NOMO-1 treated with DMSO at 0.1 percent for 48 hours (cell line): Measurements from ENCODE around the gene TRIM44.
A peak's percentile ranks its signal among the peaks of the same experiment; 100 is the strongest.

Experiments used
- DNase-seq: peaks from one replicate; lab custom pipeline; 2025; ENCODE audit not compliant: unreplicated experiment; lab: John Stamatoyannopoulos, UW

The TRIM44 gene

GRCh38 chr11:35662649-35663407, at the start of gene TRIM44:
TSS of gene TRIM44 (plus strand) at chr11:35662775. CDS start at chr11:35663112, 337 bp downstream.
- peak; percentile 77 for DNase-seq

GRCh38 chr11:35614939-35615569, 47.5 kb upstream of the TRIM44 start:
- DNase-seq: no peak

GRCh38 chr11:35615921-35616900, 46.4 kb upstream of the TRIM44 start:
- DNase-seq: peak; percentile 69

- DNase-seq: no peak
These were observed 45.3 kb upstream of the TRIM44 start for GRCh38 chr11:35617316-35617686.

GRCh38 chr11:35617687-35618496, 44.7 kb upstream of the TRIM44 start, which contains the start of gene FJX1:
TSS of gene FJX1 (plus strand) at chr11:35618460. CDS start at chr11:35618637, 177 bp downstream.
- peak; percentile 5 for DNase-seq

- no peak for DNase-seq
These were observed 44.0 kb upstream of the TRIM44 start for GRCh38 chr11:35618497-35619115.

- peak; percentile 15 for DNase-seq
These were observed 43.3 kb upstream of the TRIM44 start for GRCh38 chr11:35619116-35619854.

GRCh38 chr11:35619855-35620640, 42.5 kb upstream of the TRIM44 start:
- no peak for DNase-seq

GRCh38 chr11:35620795-35621194, 41.8 kb upstream of the TRIM44 start:
- no peak for DNase-seq

- DNase-seq: peak; percentile 13
These were observed 41.0 kb upstream of the TRIM44 start for GRCh38 chr11:35621620-35622019.

- no peak for DNase-seq
These were observed 40.5 kb upstream of the TRIM44 start for GRCh38 chr11:35622070-35622469.

- DNase-seq: no peak
These were observed 38.9 kb upstream of the TRIM44 start for GRCh38 chr11:35623621-35624168.

- no peak for DNase-seq
These were observed 38.3 kb upstream of the TRIM44 start for GRCh38 chr11:35624316-35624715.

GRCh38 chr11:35624781-35625180, 37.8 kb upstream of the TRIM44 start:
- no peak for DNase-seq

GRCh38 chr11:35626501-35626900, 36.1 kb upstream of the TRIM44 start:
- no peak for DNase-seq

- DNase-seq: no peak
These were observed 33.1 kb upstream of the TRIM44 start for GRCh38 chr11:35629511-35629910.

GRCh38 chr11:35629914-35630313, 32.7 kb upstream of the TRIM44 start:
- no peak for DNase-seq

- no peak for DNase-seq
These were observed 30.7 kb upstream of the TRIM44 start for GRCh38 chr11:35631891-35632290.
